Inflammatory macrophage treated with lipopolysaccharide for 4 hours (primary cell): ENCODE measurements around the gene NIPSNAP3A.

Experiments
- DNase-seq: peaks from one replicate; pipeline ENCODE4 v3.0.0-alpha.2; 2020

NIPSNAP3A gene

GRCh38 chr9:104774831-104775573 lies 27.5 kb downstream of the NIPSNAP3A start:
- peak; percentile 91 for DNase-seq

- DNase-seq = no peak
Observed at GRCh38 chr9:104775574-104775936, 28.1 kb downstream of the NIPSNAP3A start.

GRCh38 chr9:104775976-104776375 lies 28.5 kb downstream of the NIPSNAP3A start:
- no peak for DNase-seq

GRCh38 chr9:104776797-104777196 lies 29.3 kb downstream of the NIPSNAP3A start:
- DNase-seq = no peak

- no peak for DNase-seq
Observed at GRCh38 chr9:104778802-104779201, 31.3 kb downstream of the NIPSNAP3A start.

GRCh38 chr9:104779334-104779733 lies 31.9 kb downstream of the NIPSNAP3A start:
- no peak for DNase-seq

- peak; percentile 60 for DNase-seq
Observed at GRCh38 chr9:104779946-104780535, 32.6 kb downstream of the NIPSNAP3A start.

- peak; percentile 66 for DNase-seq
Observed at GRCh38 chr9:104780796-104781395, 33.4 kb downstream of the NIPSNAP3A start.

GRCh38 chr9:104783588-104783987 lies 36.1 kb downstream of the NIPSNAP3A start:
- DNase-seq = no peak

GRCh38 chr9:104784098-104784497 lies 36.6 kb downstream of the NIPSNAP3A start:
- peak; percentile 71 for DNase-seq

GRCh38 chr9:104786293-104786692 lies 38.8 kb downstream of the NIPSNAP3A start:
- no peak for DNase-seq

GRCh38 chr9:104787306-104788015 lies 40.0 kb downstream of the NIPSNAP3A start:
- DNase-seq = no peak

- DNase-seq = no peak
Observed at GRCh38 chr9:104788251-104788650, 40.8 kb downstream of the NIPSNAP3A start.

- DNase-seq = no peak
Observed at GRCh38 chr9:104794070-104794469, 46.6 kb downstream of the NIPSNAP3A start.

- DNase-seq = peak; percentile 52
Observed at GRCh38 chr9:104795082-104795481, 47.6 kb downstream of the NIPSNAP3A start.

GRCh38 chr9:104795857-104796256 lies 48.4 kb downstream of the NIPSNAP3A start:
- DNase-seq = no peak

GRCh38 chr9:104798209-104798995 lies 50.9 kb downstream of the NIPSNAP3A start:
- no peak for DNase-seq

- no peak for DNase-seq
Observed at GRCh38 chr9:104800068-104800785, 52.7 kb downstream of the NIPSNAP3A start.

GRCh38 chr9:104802110-104802509 lies 54.6 kb downstream of the NIPSNAP3A start:
- DNase-seq = no peak

GRCh38 chr9:104802906-104803305 lies 55.4 kb downstream of the NIPSNAP3A start:
- no peak for DNase-seq

GRCh38 chr9:104805441-104805840 lies 58.0 kb downstream of the NIPSNAP3A start:
- no peak for DNase-seq

- DNase-seq = no peak
Observed at GRCh38 chr9:104808035-104808614, 60.6 kb downstream of the NIPSNAP3A start.
